PC-3 (cell line): Measurements from ENCODE around the gene SOX6. TPM values are rescaled to one million over a fixed set of nuclear protein-coding genes. Genes with fewer than 3 reads are reported as not detected.

Source experiments
- ATAC-seq: fragments of 200-7000 bp; cut with Tn5 transposase; 2 replicates; pipeline ENCODE4 v1.9.1; 2020; ENCODE audit warnings: mild to moderate bottlenecking, moderate library complexity
- BruUV-seq: library from RNA; stranded (reverse); fragments of 400-500 nt; replicated peaks from 2 replicates; lab custom pipeline; 2021; lab: Mats Ljungman, UMichigan
- CTCF ChIA-PET: fragments of 300-600 bp; sonication (Branson Sonifier 250); formaldehyde crosslinking; loops from one replicate; lab custom pipeline; 2022; ENCODE audit warnings: antibody characterized with exemption; lab: Charles Lee
- POLR2A ChIA-PET: fragments of 300-600 bp; sonication (Branson Sonifier 250); formaldehyde crosslinking; loops from one replicate; lab custom pipeline; 2022; ENCODE audit warnings: antibody characterized with exemption; ENCODE audit not compliant: unreplicated experiment; lab: Charles Lee
- DNase-seq: peaks from one replicate; pipeline ENCODE4 v3.0.0-alpha.2; 2015
- H2AFZ ChIP-seq: fragments of 300-600 bp; sonication (generic); 2 replicates; pipeline ENCODE4 v1.6.0; 2016; ENCODE audit warnings: antibody characterized with exemption, low read length
- H3F3A ChIP-seq: fragments of 300-600 bp; sonication (generic); one replicate; pipeline ENCODE4 v1.6.0; 2017; ENCODE audit warnings: antibody characterized with exemption, low read length, control low read depth, mild to moderate bottlenecking; ENCODE audit not compliant: unreplicated experiment
- H3K27ac ChIP-seq: fragments of 300-600 bp; sonication (generic); 2 replicates; pipeline ENCODE4 v1.5.1; 2016; ENCODE audit warnings: mild to moderate bottlenecking, low read length
- H3K27me3 ChIP-seq: fragments of 300-600 bp; sonication (generic); 2 replicates; pipeline ENCODE4 v1.6.1; 2016; ENCODE audit warnings: low read length, mixed read lengths
- H3K36me3 ChIP-seq: fragments of 300-600 bp; sonication (generic); 2 replicates; pipeline ENCODE4 v1.6.1; 2016; ENCODE audit warnings: low read depth, mixed run types, low read length, mixed read lengths
- H3K4me1 ChIP-seq: fragments of 300-600 bp; sonication (generic); 2 replicates; pipeline ENCODE4 v1.5.1; 2016; ENCODE audit warnings: low read length; ENCODE audit not compliant: insufficient read depth
- H3K4me2 ChIP-seq: fragments of 300-600 bp; sonication (generic); 2 replicates; pipeline ENCODE4 v1.6.0; 2016; ENCODE audit warnings: low read length
- H3K4me3 ChIP-seq: fragments of 300-600 bp; sonication (generic); 2 replicates; pipeline ENCODE4 v1.5.1; 2016; ENCODE audit warnings: mild to moderate bottlenecking, low read length, mixed read lengths
- H3K79me2 ChIP-seq: fragments of 300-600 bp; sonication (generic); 2 replicates; pipeline ENCODE4 v1.6.1; 2017; ENCODE audit warnings: low read length, mixed read lengths
- H3K9ac ChIP-seq: fragments of 300-600 bp; sonication (generic); 2 replicates; pipeline ENCODE4 v1.6.0; 2016; ENCODE audit warnings: mild to moderate bottlenecking, low read length
- H3K9me2 ChIP-seq: fragments of 300-600 bp; sonication (generic); replicated peaks from 2 replicates; pipeline ENCODE4 v1.6.1; 2016; ENCODE audit warnings: mixed run types, low read length, mixed read lengths
- H3K9me3 ChIP-seq: fragments of 300-600 bp; sonication (generic); 2 replicates; pipeline ENCODE4 v1.6.1; 2016; ENCODE audit warnings: low read length, mixed read lengths
- H4K20me1 ChIP-seq: fragments of 300-600 bp; sonication (generic); 2 replicates; pipeline ENCODE4 v1.6.1; 2016; ENCODE audit warnings: low read length, mixed read lengths
- CTCF ChIP-seq: fragments of 300-600 bp; sonication (generic); conservative IDR thresholded peaks from 2 replicates; pipeline ENCODE4 v1.5.1; 2017; ENCODE audit warnings: antibody characterized with exemption, low read depth, mild to moderate bottlenecking, low read length
- EZH2 ChIP-seq: fragments of 300-600 bp; sonication (generic); IDR thresholded peaks from one replicate; pipeline ENCODE4 v1.6.1; 2017; ENCODE audit warnings: antibody characterized with exemption, mild to moderate bottlenecking, low read length; ENCODE audit not compliant: unreplicated experiment
- EZH2phosphoT487 ChIP-seq: fragments of 300-600 bp; sonication (generic); IDR thresholded peaks from 2 replicates; pipeline ENCODE4 v1.6.1; 2018; ENCODE audit warnings: mild to moderate bottlenecking, antibody characterized with exemption, low read length, borderline replicate concordance
- intact Hi-C: fragments of 100-400 bp; cut with micrococcal nuclease; formaldehyde crosslinking; loops from 2 replicates; pipeline ENCODE4 v1.9.0; 2023
- total RNA-seq: library from RNA; depleted of rRNA; stranded (reverse); fragments of >200 nt; gene quantifications from 2 replicates; pipeline ENCODE4 v1.2.3, GENCODE V29; 2014

Gene SOX6
- total RNA-seq, 1 experiment from 2014 or later: not detected

- no peaks in the 10 kb centered on the region for H3K36me3 ChIP-seq
- no peak for ATAC-seq
- H3K4me1 ChIP-seq: no peaks in the 10 kb centered on the region
- intact Hi-C loops: no loop called here
- no peaks in the 10 kb centered on the region for H3K9me2 ChIP-seq
- no peak overlapping the region for H3K4me3 ChIP-seq
- H2AFZ ChIP-seq: no peak overlapping the region
- no peak overlapping the region for H3K9ac ChIP-seq
- no peaks in the 10 kb centered on the region for H3F3A ChIP-seq
- DNase-seq: no peak
- H4K20me1 ChIP-seq: no peaks in the 10 kb centered on the region
- H3K27ac ChIP-seq: no peak overlapping the region
- CTCF ChIA-PET: no interaction called here
- POLR2A ChIA-PET: no interaction called here
- BruUV-seq: no TSS peak
- no peaks in the 10 kb centered on the region for H3K9me3 ChIP-seq
- no peak overlapping the region for H3K4me2 ChIP-seq
- no peaks in the 10 kb centered on the region for H3K79me2 ChIP-seq
- no peak for TF ChIP-seq CTCF
- TF ChIP-seq EZH2phosphoT487: no peak
- no peak for TF ChIP-seq EZH2
- H3K27me3 ChIP-seq: no peaks in the 10 kb centered on the region
Measured at GRCh38 chr11:16117989-16118756, 238.2 kb downstream of the SOX6 start.

- no peak for ATAC-seq
- BruUV-seq: no TSS peak
- CTCF ChIA-PET: no interaction called here
Measured at GRCh38 chr11:16114978-16115871, 241.1 kb downstream of the SOX6 start.

More at GRCh38 chr11:16114978-16115871, 241.1 kb downstream of the SOX6 start:
- Histone ChIP-seq H3K27me3 (no peaks in the 10 kb centered on the region), H3K4me1 (no peaks in the 10 kb centered on the region), H3F3A (no peaks in the 10 kb centered on the region), H3K9ac (no peak overlapping the region), H3K9me3 (no peaks in the 10 kb centered on the region), H3K9me2 (no peaks in the 10 kb centered on the region), H3K36me3 (no peaks in the 10 kb centered on the region), H4K20me1 (no peaks in the 10 kb centered on the region), H3K27ac (no peak overlapping the region), H3K79me2 (no peaks in the 10 kb centered on the region), H3K4me3 (no peak overlapping the region), H3K4me2 (no peak overlapping the region), H2AFZ (no peak overlapping the region)
- intact Hi-C loops: no loop called here
- DNase-seq: no peak
- TF ChIP-seq EZH2phosphoT487 (no peak), EZH2 (no peak), CTCF (no peak)
- POLR2A ChIA-PET: no interaction called here
